Sigmoid colon (tissue), 7 donors: ENCODE data around the gene KY. TPM values are rescaled to one million over a fixed set of nuclear protein-coding genes. Genes with fewer than 3 reads are reported as not detected.

Experiments
- DNase-seq: peaks from one replicate; pipeline ENCODE4 v3.0.0-alpha.2; 2019
- H3K27ac ChIP-seq, 4 donors: fragments of 200-600 bp; sonication (generic); one replicate each; pipeline ENCODE4 v1.5.1; 2016 to 2019; ENCODE audit warnings: mild to moderate bottlenecking in 1 of 4
- H3K27me3 ChIP-seq, 3 donors: fragments of 200-600 bp; sonication (generic); one replicate each; pipeline ENCODE4 v1.5.1; 2019; ENCODE audit warnings: mild to moderate bottlenecking in 1 of 3
- H3K36me3 ChIP-seq, 4 donors: fragments of 200-600 bp; sonication (generic); one replicate each; pipeline ENCODE4 v1.5.1; 2016 to 2019
- H3K4me1 ChIP-seq, 4 donors: fragments of 200-600 bp; sonication (generic); one replicate each; pipeline ENCODE4 v1.5.1; 2017 to 2019
- H3K4me3 ChIP-seq, 4 donors: fragments of 200-600 bp; sonication (generic); one replicate each; pipeline ENCODE4 v1.5.1; 2017 to 2019; ENCODE audit warnings: mild to moderate bottlenecking in 2 of 4, moderate library complexity in 1 of 4
- H3K9me3 ChIP-seq, 4 donors: fragments of 200-600 bp in 3 of 4; sonication (generic) in 3 of 4; one replicate each; pipeline versions ENCODE4 v1.5.1 to v1.6.1; 2013 to 2019
- EP300 ChIP-seq, 4 donors: sonication (generic); formaldehyde crosslinking; IDR thresholded peaks; one replicate each; pipeline ENCODE4 v1.6.1; 2017; ENCODE audit warnings: antibody characterized with exemption in 4 of 4
- POLR2A ChIP-seq, 2 donors: fragments of 450-650 bp; IDR thresholded peaks; one replicate each; pipeline ENCODE4 v1.6.1; 2016; ENCODE audit warnings: antibody characterized with exemption in 2 of 2, mild to moderate bottlenecking in 2 of 2, moderate library complexity in 2 of 2
- POLR2AphosphoS5 ChIP-seq, 4 donors: sonication (generic); formaldehyde crosslinking; IDR thresholded peaks; one replicate each; pipeline ENCODE4 v1.6.1; 2017; ENCODE audit warnings: antibody characterized with exemption in 4 of 4
- WGBS, 2 donors: extraction: QIAGEN DNeasy Blood & Tissue Kit; methylation state at CpG; one replicate each; pipeline ENCODE4 v1.1.7; 2013; 5-methylcytosine and 5-hydroxymethylcytosine counted together
- intact Hi-C: fragments of 100-400 bp; cut with DNase I; formaldehyde crosslinking; loops from one replicate; pipeline ENCODE4 v1.15.1; 2023
- polyA plus RNA-seq, 3 donors: library from polyadenylated mRNA; stranded (reverse); fragments of 200-250 nt; gene quantifications; one replicate each; pipeline ENCODE4 v1.2.3, GENCODE V29; 2013
- total RNA-seq, 4 donors: library from RNA; depleted of rRNA; stranded (reverse); fragments of >200 nt; gene quantifications; one replicate each; pipeline ENCODE4 v1.1.0, GENCODE V29; 2016
- TF ChIP-seq, protein P1 (sequence below), 4 experiments: fragments of 450-650 bp in 3 of 4; fragments of 200-600 bp in 1 of 4; IDR thresholded peaks; one replicate each; pipeline ENCODE4 v1.5.1; 2016 to 2019; ENCODE audit warnings: antibody characterized with exemption in 4 of 4, mild to moderate bottlenecking in 3 of 4, moderate library complexity in 2 of 4
- donor health status: healthy with polysubstance abuse.
- donor health status: Bipolar disorder and iron deficiency.
- donor health status: healthy.

The KY gene
- total and polyA plus RNA-seq, 7 donors, result 0.13 to 3.9 (median 3.0) TPM; not detected in 2

DNA sequence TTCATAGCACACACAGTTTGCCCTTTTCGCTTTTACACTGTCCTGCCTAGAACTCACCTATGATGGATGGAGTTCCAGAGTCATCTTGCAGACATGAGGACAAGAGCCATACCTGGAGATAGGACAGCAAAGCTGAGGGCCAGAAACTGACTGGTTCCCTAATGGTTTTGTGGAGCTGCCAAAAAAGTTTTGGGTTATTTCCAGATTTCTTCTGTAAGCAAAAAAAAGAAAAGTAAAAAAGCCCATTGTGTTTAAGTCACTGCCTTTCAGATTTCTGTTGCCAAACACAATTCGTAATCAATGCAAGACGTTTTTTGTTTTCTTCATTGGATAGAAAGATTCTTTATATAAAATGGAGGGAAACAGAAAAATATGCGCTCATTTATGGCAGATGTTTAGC, 42.4 kb upstream of the KY start:
- 79 to 86% methylated on average over 4 of the region's 4 CpGs for WGBS, 2 donors
- Histone ChIP-seq H3K4me1 (peaks cover 0 to 52% (median 20%) of the 10 kb centered on the region in 4 donors), H3K4me3 (no peak overlapping the region), H3K9me3 (no peaks in the 10 kb centered on the region), H3K27me3 (no peaks in the 10 kb centered on the region), H3K27ac (no peak overlapping the region), H3K36me3 (no peaks in the 10 kb centered on the region)
- intact Hi-C loops, result no loop called here
- DNase-seq, result no peak
- TF ChIP-seq, protein P1, sequence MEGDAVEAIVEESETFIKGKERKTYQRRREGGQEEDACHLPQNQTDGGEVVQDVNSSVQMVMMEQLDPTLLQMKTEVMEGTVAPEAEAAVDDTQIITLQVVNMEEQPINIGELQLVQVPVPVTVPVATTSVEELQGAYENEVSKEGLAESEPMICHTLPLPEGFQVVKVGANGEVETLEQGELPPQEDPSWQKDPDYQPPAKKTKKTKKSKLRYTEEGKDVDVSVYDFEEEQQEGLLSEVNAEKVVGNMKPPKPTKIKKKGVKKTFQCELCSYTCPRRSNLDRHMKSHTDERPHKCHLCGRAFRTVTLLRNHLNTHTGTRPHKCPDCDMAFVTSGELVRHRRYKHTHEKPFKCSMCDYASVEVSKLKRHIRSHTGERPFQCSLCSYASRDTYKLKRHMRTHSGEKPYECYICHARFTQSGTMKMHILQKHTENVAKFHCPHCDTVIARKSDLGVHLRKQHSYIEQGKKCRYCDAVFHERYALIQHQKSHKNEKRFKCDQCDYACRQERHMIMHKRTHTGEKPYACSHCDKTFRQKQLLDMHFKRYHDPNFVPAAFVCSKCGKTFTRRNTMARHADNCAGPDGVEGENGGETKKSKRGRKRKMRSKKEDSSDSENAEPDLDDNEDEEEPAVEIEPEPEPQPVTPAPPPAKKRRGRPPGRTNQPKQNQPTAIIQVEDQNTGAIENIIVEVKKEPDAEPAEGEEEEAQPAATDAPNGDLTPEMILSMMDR (IDR thresholded peaks at IDR 0.05), result no peak
- TF ChIP-seq EP300 (IDR thresholded peaks at IDR 0.05), result no peak
- TF ChIP-seq POLR2A (IDR thresholded peaks at IDR 0.05), result no peak
- TF ChIP-seq POLR2AphosphoS5 (IDR thresholded peaks at IDR 0.05), result no peak

DNA sequence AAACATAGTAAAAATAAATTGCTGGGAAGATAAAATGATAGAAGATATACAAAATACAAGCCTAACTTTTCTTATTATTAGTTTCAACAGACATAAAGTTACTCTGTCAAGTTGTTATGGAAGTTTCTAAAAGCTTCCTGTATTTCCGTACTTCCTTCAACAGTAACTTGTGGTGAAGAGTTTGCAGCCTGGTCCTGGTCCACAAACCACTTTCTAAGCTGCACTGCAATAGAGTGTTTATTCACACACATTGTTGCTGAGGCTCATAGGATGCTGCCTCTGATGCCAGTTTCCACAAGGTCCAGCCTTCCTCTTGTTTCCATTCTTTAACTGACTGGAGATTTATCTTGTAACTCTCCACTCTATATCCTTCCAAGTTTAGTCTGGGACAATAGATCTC, 39.4 kb upstream of the KY start:
- Histone ChIP-seq H3K4me1 (peaks cover 0 to 23% (median 8%) of the 10 kb centered on the region in 4 donors), H3K27ac (no peak overlapping the region), H3K36me3 (no peaks in the 10 kb centered on the region), H3K27me3 (no peaks in the 10 kb centered on the region), H3K4me3 (no peak overlapping the region), H3K9me3 (no peaks in the 10 kb centered on the region)
- intact Hi-C loops, result no loop called here
- 42 to 62% methylated on average over 1 of the region's 1 CpG for WGBS, 2 donors
- no peak for TF ChIP-seq EP300 (IDR thresholded peaks at IDR 0.05)
- no peak for TF ChIP-seq POLR2A (IDR thresholded peaks at IDR 0.05)
- TF ChIP-seq, protein P1 (IDR thresholded peaks at IDR 0.05), result no peak
- no peak for TF ChIP-seq POLR2AphosphoS5 (IDR thresholded peaks at IDR 0.05)
- DNase-seq, result no peak

DNA sequence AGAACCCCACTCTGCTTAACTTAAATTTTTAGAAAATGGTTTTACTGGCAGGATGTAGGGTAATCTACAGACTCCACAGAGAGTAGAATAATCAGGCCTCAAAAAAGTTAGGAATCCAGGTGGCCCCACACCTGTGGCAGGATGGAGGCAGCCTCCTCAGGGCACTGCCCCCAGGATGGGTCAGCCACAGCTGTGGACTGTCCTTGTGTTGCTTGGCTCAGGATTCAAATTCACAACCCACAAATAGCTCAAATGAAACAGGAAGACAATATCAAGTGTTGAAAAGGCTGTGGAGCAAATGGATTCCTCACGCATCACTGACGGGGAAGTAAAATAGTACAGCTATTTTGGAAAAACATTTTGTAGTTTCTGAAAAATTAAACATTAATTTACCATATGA, 36.8 kb upstream of the KY start:
- TF ChIP-seq, protein P1 (IDR thresholded peaks at IDR 0.05), result no peak
- TF ChIP-seq POLR2A (IDR thresholded peaks at IDR 0.05) (no peak), POLR2AphosphoS5 (IDR thresholded peaks at IDR 0.05) (no peak), EP300 (IDR thresholded peaks at IDR 0.05) (no peak)
- H3K27me3 ChIP-seq, result no peaks in the 10 kb centered on the region
- intact Hi-C loops, result no loop called here
- H3K4me1 ChIP-seq, result peaks cover 0 to 3% (median 0%) of the 10 kb centered on the region in 4 donors
- DNase-seq, result no peak
- no peak overlapping the region for H3K27ac ChIP-seq
- no peaks in the 10 kb centered on the region for H3K9me3 ChIP-seq
- 93 to 94% methylated on average over 2 of the region's 2 CpGs for WGBS, 2 donors
- H3K36me3 ChIP-seq, result no peaks in the 10 kb centered on the region
- H3K4me3 ChIP-seq, result no peak overlapping the region

DNA sequence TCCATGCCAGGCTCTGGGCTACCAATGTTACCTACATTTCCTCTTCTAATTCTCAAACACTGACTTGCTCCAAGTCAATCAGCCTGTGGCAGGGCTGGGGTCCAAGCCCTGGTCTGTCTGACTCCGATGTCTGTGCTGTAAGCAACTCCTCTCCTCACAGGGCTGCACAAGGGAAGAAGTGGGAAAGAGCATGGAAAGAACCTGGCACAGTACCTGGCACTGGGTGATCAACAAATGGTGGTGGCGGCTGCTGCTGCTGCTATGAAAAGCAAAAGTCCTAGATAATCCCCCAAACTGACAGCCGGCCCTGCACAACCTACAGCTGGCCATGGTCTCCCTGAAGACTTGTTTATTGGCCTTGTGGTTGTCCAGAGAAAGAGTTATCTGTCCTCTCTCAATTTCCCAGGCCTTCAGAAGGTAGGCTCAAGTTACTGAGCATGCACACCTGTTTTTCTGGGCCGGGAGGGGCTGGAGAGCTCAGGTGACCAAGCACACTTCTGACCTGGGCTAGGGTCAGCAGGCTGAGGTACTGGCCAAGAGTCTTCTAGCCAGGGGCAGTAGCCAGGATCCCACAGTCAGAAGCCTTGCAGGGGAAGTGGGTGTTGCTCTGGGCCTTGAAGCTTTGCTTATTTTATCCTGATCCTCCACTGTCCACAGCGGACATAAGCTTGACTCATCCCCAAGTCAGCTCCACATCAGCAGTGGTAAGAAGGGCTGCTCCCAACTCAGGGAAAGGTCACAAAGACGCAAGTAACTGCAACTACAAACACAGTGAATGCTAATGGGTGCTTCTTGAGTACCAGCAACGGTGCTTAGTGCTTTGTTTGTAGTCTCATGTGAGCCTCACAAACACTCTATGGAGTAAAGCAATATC, 35.3 kb upstream of the KY start:
- WGBS, 2 donors, result 63 to 73% methylated on average over 7 of the region's 7 CpGs
- H3K36me3 ChIP-seq, result no peaks in the 10 kb centered on the region
- no peak overlapping the region for H3K4me3 ChIP-seq
- H3K27ac ChIP-seq, result no peak overlapping the region
- H3K4me1 ChIP-seq, result peaks cover 0 to 18% (median 0%) of the 10 kb centered on the region in 4 donors
- TF ChIP-seq EP300 (IDR thresholded peaks at IDR 0.05) (no peak), POLR2A (IDR thresholded peaks at IDR 0.05) (no peak), POLR2AphosphoS5 (IDR thresholded peaks at IDR 0.05) (no peak)
- TF ChIP-seq, protein P1 (IDR thresholded peaks at IDR 0.05), result no peak
- H3K9me3 ChIP-seq, result no peaks in the 10 kb centered on the region
- intact Hi-C loops, result no loop called here
- no peaks in the 10 kb centered on the region for H3K27me3 ChIP-seq
- DNase-seq, result no peak
